Breast epithelium (tissue), 3 donors: ENCODE results near the gene EIF5AL1.

Experiments
- CTCF ChIP-seq, 3 donors: fragments of 450-650 bp; IDR thresholded peaks; one replicate each; pipeline ENCODE4 v1.5.1; 2016 to 2017; ENCODE audit warnings: antibody characterized with exemption in 3 of 3, mild to moderate bottlenecking in 3 of 3, moderate library complexity in 3 of 3
- POLR2A ChIP-seq: fragments of 450-650 bp; IDR thresholded peaks from one replicate; pipeline ENCODE4 v1.6.1; 2016; ENCODE audit warnings: antibody characterized with exemption, mild to moderate bottlenecking, moderate library complexity
- POLR2AphosphoS5 ChIP-seq, 3 donors: sonication (generic); formaldehyde crosslinking; IDR thresholded peaks; one replicate each; pipeline ENCODE4 v1.6.1; 2017; ENCODE audit warnings: antibody characterized with exemption in 3 of 3

GRCh38 chr10:79560160-79560709 lies 47.9 kb downstream of the EIF5AL1 start, which contains the start of gene SFTPA2:
- no peak for TF ChIP-seq CTCF (IDR thresholded peaks at IDR 0.05)
- no peak for TF ChIP-seq POLR2AphosphoS5 (IDR thresholded peaks at IDR 0.05)
- TF ChIP-seq POLR2A: no peak
